ENCODE results near the gene KIAA0232.

Gene KIAA0232

DNA sequence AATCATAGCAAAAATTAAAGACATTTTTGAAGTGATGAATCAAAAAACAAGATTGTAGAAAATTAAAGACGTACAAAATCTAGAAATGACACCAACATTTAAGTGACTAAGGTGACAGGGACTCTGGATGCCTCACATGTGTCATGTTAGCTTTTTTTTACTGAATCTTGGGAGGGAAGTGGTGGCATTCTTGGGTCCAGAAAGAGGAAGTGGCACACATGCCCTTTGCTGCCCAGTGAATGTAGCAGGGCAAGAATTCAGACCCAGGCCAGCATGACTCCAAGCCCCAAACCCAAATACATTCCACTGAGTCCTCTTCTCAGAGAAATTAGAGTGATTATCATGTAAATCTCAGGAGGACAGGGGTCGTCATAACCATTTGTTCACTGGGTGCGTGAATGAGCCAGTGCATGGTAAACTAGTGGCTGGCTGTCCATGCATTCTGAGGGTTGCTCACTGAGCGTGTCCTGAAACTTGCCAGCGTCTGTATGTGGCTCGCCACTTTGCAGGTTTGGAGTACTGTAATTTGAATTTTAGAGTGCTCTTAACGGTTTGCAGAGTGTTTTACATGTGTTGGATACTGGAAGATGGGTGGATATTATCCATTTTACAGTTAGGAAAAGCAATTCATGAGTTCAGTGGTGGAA is 71.7 kb downstream of the KIAA0232 start:
- Histone ChIP-seq H3K9me3 (ENCODE audit: severe bottlenecking) (no peaks in the 10 kb centered on the region), H3K36me3 (ENCODE audit: low read depth) (peaks cover 40% of the 10 kb centered on the region), H3K4me3 (ENCODE audit: severe bottlenecking) (no peak overlapping the region), H3K4me1 (ENCODE audit: insufficient read depth, poor library complexity, severe bottlenecking) (no peaks in the 10 kb centered on the region), H3K27me3 (ENCODE audit: insufficient read depth, poor library complexity, severe bottlenecking) (no peaks in the 10 kb centered on the region), H3K27ac (ENCODE audit: poor library complexity, severe bottlenecking) (no peak overlapping the region)
- DNase-seq (ENCODE audit: low spot score) (no peak), ATAC-seq (ENCODE audit: low read depth) (no peak)
- TF ChIP-seq, protein P1, sequence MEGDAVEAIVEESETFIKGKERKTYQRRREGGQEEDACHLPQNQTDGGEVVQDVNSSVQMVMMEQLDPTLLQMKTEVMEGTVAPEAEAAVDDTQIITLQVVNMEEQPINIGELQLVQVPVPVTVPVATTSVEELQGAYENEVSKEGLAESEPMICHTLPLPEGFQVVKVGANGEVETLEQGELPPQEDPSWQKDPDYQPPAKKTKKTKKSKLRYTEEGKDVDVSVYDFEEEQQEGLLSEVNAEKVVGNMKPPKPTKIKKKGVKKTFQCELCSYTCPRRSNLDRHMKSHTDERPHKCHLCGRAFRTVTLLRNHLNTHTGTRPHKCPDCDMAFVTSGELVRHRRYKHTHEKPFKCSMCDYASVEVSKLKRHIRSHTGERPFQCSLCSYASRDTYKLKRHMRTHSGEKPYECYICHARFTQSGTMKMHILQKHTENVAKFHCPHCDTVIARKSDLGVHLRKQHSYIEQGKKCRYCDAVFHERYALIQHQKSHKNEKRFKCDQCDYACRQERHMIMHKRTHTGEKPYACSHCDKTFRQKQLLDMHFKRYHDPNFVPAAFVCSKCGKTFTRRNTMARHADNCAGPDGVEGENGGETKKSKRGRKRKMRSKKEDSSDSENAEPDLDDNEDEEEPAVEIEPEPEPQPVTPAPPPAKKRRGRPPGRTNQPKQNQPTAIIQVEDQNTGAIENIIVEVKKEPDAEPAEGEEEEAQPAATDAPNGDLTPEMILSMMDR (IDR thresholded peaks at IDR 0.05; ENCODE audit: poor library complexity, severe bottlenecking) = no peak

DNA sequence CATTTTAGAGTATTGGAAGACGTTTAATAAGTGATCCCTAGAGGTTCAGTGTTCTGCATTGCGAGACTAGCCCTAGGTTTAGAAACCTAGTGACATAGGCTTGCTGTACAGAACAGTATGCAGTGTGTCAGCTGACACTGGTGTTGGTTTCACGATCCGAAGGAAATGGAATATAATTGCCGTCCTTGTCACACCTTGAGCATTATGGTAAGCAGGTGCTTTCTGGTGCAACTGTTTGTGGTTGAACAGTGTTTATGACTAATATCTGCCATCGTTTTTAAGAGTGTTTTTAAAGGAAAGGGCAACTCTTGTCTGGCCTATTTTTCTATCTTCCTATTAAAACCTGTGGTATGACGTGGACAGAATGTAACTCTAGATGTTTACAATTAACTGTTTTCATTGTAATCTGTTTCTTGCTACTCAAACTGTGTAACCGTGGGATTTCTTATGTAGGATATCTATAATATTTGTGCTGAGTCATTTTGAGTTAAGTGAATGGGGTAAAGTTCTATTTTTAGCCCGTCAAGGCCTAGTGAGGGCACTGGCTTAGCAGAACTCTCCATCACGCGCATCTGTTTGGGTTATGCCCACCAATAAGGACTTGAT is 73.3 kb downstream of the KIAA0232 start:
- H3K9me3 ChIP-seq (ENCODE audit: severe bottlenecking) = no peaks in the 10 kb centered on the region
- ATAC-seq (ENCODE audit: low read depth) (no peak), DNase-seq (ENCODE audit: low spot score) (no peak)
- no peak overlapping the region for H3K4me3 ChIP-seq (ENCODE audit: severe bottlenecking)
- H3K36me3 ChIP-seq (ENCODE audit: low read depth) = peaks cover 53% of the 10 kb centered on the region
- TF ChIP-seq, protein P1 (IDR thresholded peaks at IDR 0.05; ENCODE audit: poor library complexity, severe bottlenecking) = no peak
- no peaks in the 10 kb centered on the region for H3K27me3 ChIP-seq (ENCODE audit: insufficient read depth, poor library complexity, severe bottlenecking)
- no peaks in the 10 kb centered on the region for H3K4me1 ChIP-seq (ENCODE audit: insufficient read depth, poor library complexity, severe bottlenecking)
- H3K27ac ChIP-seq (ENCODE audit: poor library complexity, severe bottlenecking) = no peak overlapping the region

DNA sequence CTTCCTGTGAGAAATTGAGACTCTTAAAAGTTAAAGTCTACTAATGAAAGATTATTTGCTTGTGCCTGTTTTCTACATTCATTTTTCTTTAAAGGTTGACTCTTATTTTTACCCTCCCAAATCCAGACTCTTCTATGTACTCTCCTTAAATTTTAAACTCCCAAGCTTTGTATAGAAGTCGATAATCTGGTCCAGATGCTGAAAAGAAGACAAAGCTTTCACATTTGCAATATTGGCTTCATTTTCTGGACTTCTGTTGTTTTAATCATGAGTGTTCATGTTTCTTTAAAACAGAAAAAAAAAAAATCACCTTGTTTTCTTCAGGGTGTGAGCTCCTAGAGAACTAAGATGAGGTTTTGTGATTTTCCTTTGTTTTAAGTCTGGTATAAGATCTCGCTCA is 73.9 kb downstream of the KIAA0232 start:
- Histone ChIP-seq H3K4me3 (ENCODE audit: severe bottlenecking) (no peak overlapping the region), H3K27me3 (ENCODE audit: insufficient read depth, poor library complexity, severe bottlenecking) (no peaks in the 10 kb centered on the region), H3K27ac (ENCODE audit: poor library complexity, severe bottlenecking) (no peak overlapping the region), H3K36me3 (ENCODE audit: low read depth) (peaks cover 55% of the 10 kb centered on the region), H3K9me3 (ENCODE audit: severe bottlenecking) (no peaks in the 10 kb centered on the region), H3K4me1 (ENCODE audit: insufficient read depth, poor library complexity, severe bottlenecking) (no peaks in the 10 kb centered on the region)
- TF ChIP-seq, protein P1 (IDR thresholded peaks at IDR 0.05; ENCODE audit: poor library complexity, severe bottlenecking) = no peak
- DNase-seq (ENCODE audit: low spot score) = no peak
- ATAC-seq (ENCODE audit: low read depth) = no peak

DNA sequence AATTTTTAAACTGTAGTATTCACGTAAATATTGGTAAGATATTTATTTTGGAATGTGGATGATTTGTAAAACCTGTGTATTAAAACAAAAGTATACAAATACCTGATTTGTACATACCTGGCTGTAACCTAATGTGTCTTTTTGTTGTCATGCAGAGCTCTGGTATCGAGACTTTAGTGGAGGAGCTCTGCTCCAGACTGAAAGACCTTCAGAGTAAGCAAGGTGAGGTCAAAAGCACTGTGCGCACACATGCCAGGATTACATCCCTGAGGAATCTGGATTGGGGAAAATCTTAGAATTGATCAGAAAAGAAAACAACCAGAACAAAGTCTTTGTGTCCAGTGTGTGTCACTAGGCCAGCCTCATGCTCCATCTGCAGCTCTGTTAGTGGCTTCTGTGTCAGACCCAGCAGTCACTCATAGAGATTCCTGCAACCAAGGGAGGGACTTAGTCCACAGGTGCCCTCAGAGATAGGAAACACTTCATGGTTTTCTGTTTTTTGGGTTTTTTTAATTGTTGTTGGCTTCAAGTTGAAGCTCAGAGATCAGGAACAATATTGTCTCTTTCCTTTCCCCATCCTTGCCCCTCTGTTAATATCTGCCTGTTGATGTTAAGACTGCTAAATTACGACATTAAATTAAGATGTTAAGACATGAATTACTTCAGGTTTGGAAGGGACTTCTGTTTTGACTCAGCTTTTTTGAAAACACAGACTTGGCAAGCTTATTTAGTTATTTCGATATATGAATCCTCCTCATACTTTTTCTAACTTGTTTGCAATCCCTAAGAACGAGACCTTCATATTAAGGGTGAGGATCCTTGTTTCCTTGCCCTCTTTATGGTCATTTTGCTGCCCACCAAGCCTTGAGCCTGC is 74.7 kb downstream of the KIAA0232 start:
- no peaks in the 10 kb centered on the region for H3K9me3 ChIP-seq (ENCODE audit: severe bottlenecking)

More for the DNA sequence above, 74.7 kb downstream of the KIAA0232 start:
- no peaks in the 10 kb centered on the region for H3K27me3 ChIP-seq (ENCODE audit: insufficient read depth, poor library complexity, severe bottlenecking)
- H3K27ac ChIP-seq (ENCODE audit: poor library complexity, severe bottlenecking) = no peak overlapping the region
- H3K4me3 ChIP-seq (ENCODE audit: severe bottlenecking) = no peak overlapping the region
- H3K4me1 ChIP-seq (ENCODE audit: insufficient read depth, poor library complexity, severe bottlenecking) = no peaks in the 10 kb centered on the region
- ATAC-seq (ENCODE audit: low read depth) = no peak
- no peak for DNase-seq (ENCODE audit: low spot score)
- TF ChIP-seq, protein P1 (IDR thresholded peaks at IDR 0.05; ENCODE audit: poor library complexity, severe bottlenecking) = no peak
- H3K36me3 ChIP-seq (ENCODE audit: low read depth) = peaks cover 57% of the 10 kb centered on the region

Measured in RWPE2 (cell line).